ENCODE measurements around the gene SYT6. TPM values are rescaled to one million over a fixed set of nuclear protein-coding genes. Genes with fewer than 3 reads are reported as not detected.
A peak's percentile ranks its signal among the peaks of the same experiment; 100 is the strongest.

The SYT6 gene
- total RNA-seq, 1 experiment from 2014 or later = 66.0 TPM

DNA sequence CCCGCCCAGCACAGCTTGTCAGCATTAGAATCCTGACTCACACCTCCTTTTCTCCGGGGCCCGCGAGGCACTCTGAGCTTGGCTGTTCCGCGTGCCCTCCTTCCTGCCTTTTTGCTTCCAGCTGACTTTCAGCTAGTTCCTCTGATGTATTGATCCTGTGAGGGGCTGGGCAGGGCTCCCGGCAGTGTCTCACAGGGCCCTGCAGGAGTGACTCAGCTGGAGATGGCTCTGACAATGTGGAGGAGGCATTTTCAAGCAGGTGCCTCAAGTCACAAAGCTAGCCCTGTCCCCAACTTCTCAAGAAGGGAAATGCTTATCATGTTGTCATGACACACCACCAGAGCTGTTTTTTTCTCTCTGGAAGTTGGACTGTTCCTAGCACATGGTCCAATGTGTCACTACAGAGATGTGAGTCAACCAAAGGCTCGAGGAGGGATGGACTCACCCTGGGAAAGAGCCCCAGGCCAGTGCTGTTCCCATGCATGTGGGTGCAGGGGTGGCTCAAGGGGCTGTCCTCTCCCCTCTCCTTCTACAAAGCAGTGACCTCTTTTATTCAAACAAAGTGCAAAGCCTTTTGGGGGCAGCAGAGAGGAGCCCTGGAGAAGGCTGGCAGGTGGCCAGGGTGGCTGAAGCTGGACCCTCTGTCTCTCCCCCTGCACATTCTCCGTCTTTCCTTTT, 30.6 kb downstream of the SYT6 start:
- no TSS peak for BruUV-seq (replicated peaks)
- Histone ChIP-seq H3K4me1 (ENCODE audit: insufficient read depth, low read length, poor library complexity, severe bottlenecking) (peaks cover 39% of the 10 kb centered on the region), H3K36me3 (ENCODE audit: insufficient read depth, low read length, poor library complexity, severe bottlenecking) (peaks cover 43% of the 10 kb centered on the region), H3K9me3 (ENCODE audit: low read depth, low read length, poor library complexity, severe bottlenecking) (no peaks in the 10 kb centered on the region), H3K27ac (ENCODE audit: low read depth, low read length, poor library complexity, severe bottlenecking) (peak overlapping the region; percentile 68), H3K4me3 (ENCODE audit: low read depth, low read length, poor library complexity, severe bottlenecking) (no peak overlapping the region), H3K27me3 (replicated peaks; ENCODE audit: insufficient read depth, low read depth, low read length, poor library complexity) (no peaks in the 10 kb centered on the region)
- no peak for DNase-seq (ENCODE audit: low spot score)
- POLR2A ChIA-PET (ENCODE audit: low non-redundant PET) = no interaction called here
- intact Hi-C loops (cut with micrococcal nuclease; ENCODE audit: unreplicated experiment) = no loop called here
- no peak for TF ChIP-seq EZH2 (IDR thresholded peaks at IDR 0.05; ENCODE audit: borderline replicate concordance, low read depth, low read length, poor library complexity, severe bottlenecking)
- TF ChIP-seq, protein P1, sequence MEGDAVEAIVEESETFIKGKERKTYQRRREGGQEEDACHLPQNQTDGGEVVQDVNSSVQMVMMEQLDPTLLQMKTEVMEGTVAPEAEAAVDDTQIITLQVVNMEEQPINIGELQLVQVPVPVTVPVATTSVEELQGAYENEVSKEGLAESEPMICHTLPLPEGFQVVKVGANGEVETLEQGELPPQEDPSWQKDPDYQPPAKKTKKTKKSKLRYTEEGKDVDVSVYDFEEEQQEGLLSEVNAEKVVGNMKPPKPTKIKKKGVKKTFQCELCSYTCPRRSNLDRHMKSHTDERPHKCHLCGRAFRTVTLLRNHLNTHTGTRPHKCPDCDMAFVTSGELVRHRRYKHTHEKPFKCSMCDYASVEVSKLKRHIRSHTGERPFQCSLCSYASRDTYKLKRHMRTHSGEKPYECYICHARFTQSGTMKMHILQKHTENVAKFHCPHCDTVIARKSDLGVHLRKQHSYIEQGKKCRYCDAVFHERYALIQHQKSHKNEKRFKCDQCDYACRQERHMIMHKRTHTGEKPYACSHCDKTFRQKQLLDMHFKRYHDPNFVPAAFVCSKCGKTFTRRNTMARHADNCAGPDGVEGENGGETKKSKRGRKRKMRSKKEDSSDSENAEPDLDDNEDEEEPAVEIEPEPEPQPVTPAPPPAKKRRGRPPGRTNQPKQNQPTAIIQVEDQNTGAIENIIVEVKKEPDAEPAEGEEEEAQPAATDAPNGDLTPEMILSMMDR (conservative IDR thresholded peaks at IDR 0.05; ENCODE audit: low read depth, low read length) = 0 out of 2 replicates have a peak, but pooled peaks have one; percentile 28
- CTCF ChIA-PET = no interaction called here

DNA sequence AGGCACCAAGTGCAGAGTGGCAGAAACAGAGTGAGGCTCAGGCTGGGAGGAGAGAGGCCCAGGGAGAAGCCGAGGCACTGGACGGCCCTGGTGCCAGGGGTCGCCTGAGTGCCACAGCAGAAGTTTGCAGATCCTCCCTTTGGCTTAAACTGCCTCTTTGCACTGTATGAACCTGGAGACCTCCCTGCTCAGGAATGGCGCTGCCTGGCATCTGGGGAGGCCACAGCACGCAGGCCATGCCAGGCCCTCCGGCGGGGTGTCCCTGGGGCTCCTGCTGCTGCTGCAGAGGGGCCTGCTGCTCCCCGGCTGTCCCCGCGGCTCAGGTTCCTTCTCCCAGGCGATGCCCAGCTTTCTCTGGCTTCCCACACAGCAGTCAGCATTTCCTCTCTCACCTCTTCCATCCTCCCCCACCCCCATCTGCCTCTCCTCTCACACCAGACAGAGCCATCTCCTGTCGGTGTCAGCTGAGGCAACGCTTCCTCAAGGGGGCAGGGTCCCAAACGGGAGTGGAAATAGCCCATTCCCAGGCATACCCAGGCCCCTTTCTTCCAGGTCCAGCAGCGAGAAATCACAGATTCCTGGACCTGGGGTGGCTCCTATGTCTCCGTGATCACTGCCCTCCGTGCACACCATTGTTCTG, 35.2 kb downstream of the SYT6 start:
- no peak for TF ChIP-seq EZH2 (IDR thresholded peaks at IDR 0.05; ENCODE audit: borderline replicate concordance, low read depth, low read length, poor library complexity, severe bottlenecking)
- TF ChIP-seq, protein P1 (conservative IDR thresholded peaks at IDR 0.05; ENCODE audit: low read depth, low read length) = no peak
- BruUV-seq (replicated peaks) = no TSS peak
- intact Hi-C loops (cut with micrococcal nuclease; ENCODE audit: unreplicated experiment) = no loop called here
- ChIA-PET CTCF (no interaction called here), POLR2A (ENCODE audit: low non-redundant PET) (no interaction called here)
- H3K36me3 ChIP-seq (ENCODE audit: insufficient read depth, low read length, poor library complexity, severe bottlenecking) = peaks cover 39% of the 10 kb centered on the region
- DNase-seq (ENCODE audit: low spot score) = no peak
- H3K4me3 ChIP-seq (ENCODE audit: low read depth, low read length, poor library complexity, severe bottlenecking) = no peak overlapping the region
- no peaks in the 10 kb centered on the region for H3K9me3 ChIP-seq (ENCODE audit: low read depth, low read length, poor library complexity, severe bottlenecking)
- peaks cover 53% of the 10 kb centered on the region for H3K4me1 ChIP-seq (ENCODE audit: insufficient read depth, low read length, poor library complexity, severe bottlenecking)
- H3K27me3 ChIP-seq (replicated peaks; ENCODE audit: insufficient read depth, low read depth, low read length, poor library complexity) = no peaks in the 10 kb centered on the region
- H3K27ac ChIP-seq (ENCODE audit: low read depth, low read length, poor library complexity, severe bottlenecking) = peak overlapping the region; percentile 65

DNA sequence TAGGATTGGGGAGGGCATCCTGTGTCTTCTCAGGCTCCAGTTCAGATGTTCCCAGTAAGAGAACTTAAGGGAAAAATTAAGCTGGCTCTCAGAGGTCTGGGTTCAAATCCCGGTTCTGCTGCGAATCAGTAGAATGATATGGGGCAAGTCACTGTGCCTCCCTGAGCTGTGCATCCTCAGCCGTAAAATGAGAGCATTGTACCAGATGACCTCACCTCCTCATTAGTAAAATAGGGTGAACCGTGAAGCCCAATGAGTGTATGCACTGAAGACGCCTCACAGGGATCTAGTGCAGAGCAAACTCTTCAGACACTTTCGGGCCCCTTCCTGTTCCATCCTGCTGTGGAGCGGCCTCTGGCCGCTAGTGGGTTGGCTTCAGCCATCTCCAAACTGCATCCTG, 36.0 kb downstream of the SYT6 start:
- H3K4me1 ChIP-seq (ENCODE audit: insufficient read depth, low read length, poor library complexity, severe bottlenecking) = peaks cover 53% of the 10 kb centered on the region
- H3K4me3 ChIP-seq (ENCODE audit: low read depth, low read length, poor library complexity, severe bottlenecking) = no peak overlapping the region
- peak overlapping the region; percentile 65 for H3K27ac ChIP-seq (ENCODE audit: low read depth, low read length, poor library complexity, severe bottlenecking)
- POLR2A ChIA-PET (ENCODE audit: low non-redundant PET) = no interaction called here
- H3K27me3 ChIP-seq (replicated peaks; ENCODE audit: insufficient read depth, low read depth, low read length, poor library complexity) = no peaks in the 10 kb centered on the region
- no TSS peak for BruUV-seq (replicated peaks)
- no peak for TF ChIP-seq EZH2 (IDR thresholded peaks at IDR 0.05; ENCODE audit: borderline replicate concordance, low read depth, low read length, poor library complexity, severe bottlenecking)
- TF ChIP-seq, protein P1 (conservative IDR thresholded peaks at IDR 0.05; ENCODE audit: low read depth, low read length) = no peak
- peaks cover 32% of the 10 kb centered on the region for H3K36me3 ChIP-seq (ENCODE audit: insufficient read depth, low read length, poor library complexity, severe bottlenecking)
- intact Hi-C loops (cut with micrococcal nuclease; ENCODE audit: unreplicated experiment) = no loop called here
- DNase-seq (ENCODE audit: low spot score) = no peak
- no peaks in the 10 kb centered on the region for H3K9me3 ChIP-seq (ENCODE audit: low read depth, low read length, poor library complexity, severe bottlenecking)
- CTCF ChIA-PET = no interaction called here
